ENCODE measurements around the gene ANKRD40. TPM values are rescaled to one million over a fixed set of nuclear protein-coding genes. Genes with fewer than 3 reads are reported as not detected.
A peak's percentile ranks its signal among the peaks of the same experiment; 100 is the strongest.

The ANKRD40 gene
- total and polyA plus RNA-seq, 8 donors, result 10.3 to 23.5 (median 15.5) TPM

- Histone ChIP-seq H3K4me1 (peaks cover 65 to 75% (median 68%) of the 10 kb centered on the region in 3 donors), H3K9me3 (no peaks in the 10 kb centered on the region), H3K4me3 (no peak overlapping the region), H3K27me3 (no peaks in the 10 kb centered on the region), H3K36me3 (peaks cover 0 to 29% (median 13%) of the 10 kb centered on the region in 3 donors), H3K27ac (peak overlapping the region; percentile 22 to 90 (median 76))
- no peak for DNase-seq
- no peak for TF ChIP-seq CTCF (IDR thresholded peaks at IDR 0.05)
- 13 to 14% methylated on average over 5 of the region's 5 CpGs for whole genome bisulfite sequencing, 2 donors
- ATAC-seq, result peak; percentile 64 to 73 (median 71)
- no peak for FAIRE-seq
- intact Hi-C loops (cut with DNase I), result loop anchor here in 2 of 3 donors (2.0 to 5.0 kb wide), 3 partner anchors 56 to 146 kb away; partner anchors contain the start of genes ABCC3 (in 1 of the 2) and SPATA20 (in 1 of the 2)
Observed at GRCh38 chr17:50693036-50693682, 14.6 kb downstream of the ANKRD40 start.

- no peaks in the 10 kb centered on the region for H3K27me3 ChIP-seq
- peak overlapping the region; percentile 22 to 90 (median 76) for H3K27ac ChIP-seq
- H3K36me3 ChIP-seq, result peaks cover 0 to 24% (median 13%) of the 10 kb centered on the region in 3 donors
- ATAC-seq (peak in 3 of 4 donors; percentile 2 to 8 (median 5)), DNase-seq (no peak), FAIRE-seq (no peak)
- no peak overlapping the region for H3K4me3 ChIP-seq
- no peaks in the 10 kb centered on the region for H3K9me3 ChIP-seq
- 9% methylated on average over 6 of the region's 6 CpGs for WGBS, 2 donors
- peaks cover 64 to 79% (median 71%) of the 10 kb centered on the region in 3 donors for H3K4me1 ChIP-seq
- intact Hi-C loops (cut with DNase I), result loop anchor here in 2 of 3 donors (2.0 to 5.0 kb wide), 3 partner anchors 56 to 145 kb away; partner anchors contain the start of genes ABCC3 (in 1 of the 2) and SPATA20 (in 1 of the 2)
- TF ChIP-seq CTCF (IDR thresholded peaks at IDR 0.05), result no peak
Observed at GRCh38 chr17:50692448-50693035, 15.2 kb downstream of the ANKRD40 start.

DNA sequence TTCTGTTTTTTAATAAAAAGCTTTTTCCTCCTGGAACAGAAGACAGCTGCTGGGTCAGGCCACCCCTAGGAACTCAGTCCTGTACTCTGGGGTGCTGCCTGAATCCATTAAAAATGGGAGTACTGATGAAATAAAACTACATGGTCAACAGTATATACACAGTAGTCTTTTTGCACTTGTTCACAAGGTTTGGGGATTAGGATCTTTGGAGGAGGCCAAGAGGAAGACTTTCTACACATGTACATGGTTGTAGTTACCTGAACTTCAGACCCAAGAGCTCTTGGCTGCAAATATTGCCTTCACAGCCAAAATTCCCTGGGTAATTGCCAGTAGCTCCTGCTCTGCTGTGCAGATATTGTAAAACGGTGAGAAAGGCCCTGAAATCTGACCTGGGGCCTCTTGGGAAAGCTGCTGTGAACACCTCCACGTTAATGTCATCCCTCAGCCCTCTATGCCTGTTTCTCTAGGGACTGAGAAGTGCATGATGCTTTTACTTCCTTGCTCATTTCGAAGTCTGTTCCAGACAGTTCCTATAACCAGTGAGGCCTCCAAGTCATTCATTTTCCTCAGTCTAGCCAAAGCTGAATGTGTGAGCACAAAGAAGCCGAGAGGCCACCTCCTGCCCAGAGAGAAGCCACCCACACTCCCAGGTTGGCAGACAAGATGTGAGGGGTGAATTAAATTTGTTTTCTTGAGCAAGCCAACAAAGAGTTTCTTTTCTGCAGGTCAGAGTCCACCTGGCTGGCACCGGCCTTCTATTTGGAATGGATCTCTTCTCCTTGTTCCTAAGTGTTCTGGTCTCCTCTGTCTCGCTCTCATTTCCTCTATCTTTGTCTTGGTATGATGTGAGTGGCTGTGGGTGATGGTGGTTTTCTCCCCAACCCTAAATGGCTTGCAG is 15.9 kb downstream of the ANKRD40 start:
- 9 to 18% methylated on average over 6 of the region's 6 CpGs for WGBS, 2 donors
- DNase-seq, result peak in 4 of 6 donors; percentile 70 to 87 (median 84)
- intact Hi-C loops (cut with DNase I), result loop anchor here in 2 of 3 donors (2.0 to 5.0 kb wide), 3 partner anchors 55 to 144 kb away; partner anchors contain the start of genes ABCC3 (in 1 of the 2) and SPATA20 (in 1 of the 2)
- H3K27ac ChIP-seq, result peak overlapping the region; percentile 22 to 90 (median 76)
- TF ChIP-seq CTCF (IDR thresholded peaks at IDR 0.05), result no peak
- ATAC-seq, result peak; percentile 62 to 75 (median 65)
- no peak for FAIRE-seq
- H3K27me3 ChIP-seq, result no peaks in the 10 kb centered on the region
- no peak overlapping the region for H3K4me3 ChIP-seq
- H3K9me3 ChIP-seq, result no peaks in the 10 kb centered on the region
- H3K36me3 ChIP-seq, result peaks cover 0 to 17% (median 13%) of the 10 kb centered on the region in 3 donors
- H3K4me1 ChIP-seq, result peaks cover 70 to 82% (median 75%) of the 10 kb centered on the region in 3 donors

- Histone ChIP-seq H3K4me1 (peaks cover 74 to 87% (median 81%) of the 10 kb centered on the region in 3 donors), H3K4me3 (no peak overlapping the region), H3K27me3 (no peaks in the 10 kb centered on the region), H3K36me3 (peaks cover 0 to 9% (median 7%) of the 10 kb centered on the region in 3 donors), H3K27ac (peak overlapping the region; percentile 22 to 90 (median 56)), H3K9me3 (no peaks in the 10 kb centered on the region)
- TF ChIP-seq CTCF (IDR thresholded peaks at IDR 0.05), result no peak
- no peak for DNase-seq
- ATAC-seq, result peak in 1 of 4 donors; percentile 11
- WGBS, 2 donors, result 28 to 33% methylated on average over 9 of the region's 9 CpGs
- no peak for FAIRE-seq
- intact Hi-C loops (cut with DNase I), result loop anchor here in 2 of 3 donors (5.0 kb wide), 2 partner anchors 59 to 144 kb away; partner anchors contain the start of genes ABCC3 (in 1 of the 2) and SPATA20 (in 1 of the 2)
Observed at GRCh38 chr17:50690887-50691549, 16.7 kb downstream of the ANKRD40 start.

All from pancreas (tissue), 10 donors.